T-helper 2 cell treated with Interferon-gamma antibody and Interleukin-4, amounts not matched to agents 5 μg/mL and 100 μg/mL, for 36 hours (primary cell): ENCODE results near the gene SLC22A2.

Experiments used
- DNase-seq: peaks from one replicate; pipeline ENCODE4 v3.0.0; 2021; ENCODE audit warnings: low spot score
- H3K27ac Mint-ChIP-seq: one replicate; pipeline ENCODE4 v1.8.0; 2021; ENCODE audit warnings: mild to moderate bottlenecking, mixed read lengths
- H3K27me3 Mint-ChIP-seq: one replicate; pipeline ENCODE4 v1.8.0; 2021; ENCODE audit warnings: low read depth, mixed read lengths
- H3K36me3 Mint-ChIP-seq: one replicate; pipeline ENCODE4 v1.8.0; 2021; ENCODE audit warnings: low read depth, mixed read lengths
- H3K4me1 Mint-ChIP-seq: one replicate; pipeline ENCODE4 v1.8.0; 2021; ENCODE audit warnings: low read depth, mixed read lengths
- H3K4me3 Mint-ChIP-seq: one replicate; pipeline ENCODE4 v1.8.0; 2022; ENCODE audit warnings: mild to moderate bottlenecking, moderate library complexity, mixed read lengths
- H3K9me3 Mint-ChIP-seq: one replicate; pipeline ENCODE4 v1.8.0; 2021; ENCODE audit warnings: mixed read lengths

Gene SLC22A2

DNA sequence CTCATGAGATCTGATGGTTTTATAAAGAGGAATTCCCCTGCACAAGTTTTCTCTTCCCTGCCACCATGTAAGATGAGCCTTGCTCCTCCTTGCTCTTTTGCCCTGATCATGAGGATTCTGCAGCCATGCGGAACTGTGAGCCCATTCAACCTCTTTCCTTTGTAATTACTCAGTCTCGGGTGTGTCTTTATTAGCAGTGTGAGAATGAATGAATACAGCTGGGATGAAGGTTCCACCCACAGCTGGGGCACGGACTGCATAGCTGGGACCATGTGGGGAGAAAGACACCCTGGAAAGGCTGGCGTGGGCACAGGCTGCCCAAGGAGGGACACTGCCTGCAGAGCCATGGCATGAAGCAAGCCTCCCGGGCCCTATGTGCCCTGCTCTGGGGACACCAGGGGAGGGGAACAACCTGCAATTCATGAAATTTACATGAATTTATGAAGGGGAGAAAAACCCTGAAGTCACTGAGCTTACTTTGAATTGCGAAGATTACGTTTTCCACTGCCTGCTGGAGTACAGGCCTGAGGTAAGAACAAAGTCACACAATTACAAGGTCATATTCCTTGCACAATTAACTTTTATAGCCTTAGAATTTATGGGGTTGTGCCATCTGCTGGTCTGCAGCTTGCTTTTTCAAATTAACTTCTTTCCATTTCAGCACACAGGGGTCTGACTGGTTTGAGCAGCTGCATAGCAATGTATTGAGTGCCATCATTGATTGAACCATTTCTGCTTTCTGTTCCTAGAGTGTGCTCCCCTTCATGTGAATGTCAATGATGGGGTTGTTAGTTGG, 90.8 kb downstream of the SLC22A2 start:
- Mint-ChIP-seq H3K9me3 (no peaks in the 10 kb centered on the region), H3K4me1 (no peaks in the 10 kb centered on the region), H3K27me3 (no peaks in the 10 kb centered on the region), H3K36me3 (no peaks in the 10 kb centered on the region), H3K4me3 (no peak overlapping the region), H3K27ac (no peak overlapping the region)
- no peak for DNase-seq
